HAP-1 (cell line): Measurements from ENCODE around the gene AKR1B15.
"Not testable (repeated sequence)": the region's sequence is repeated elsewhere in the genome, so short reads cannot be mapped to it uniquely, and the experiment has no call there.

Experiments used
- DNase-seq, 2 experiments: peaks; one replicate each; pipeline ENCODE4 v3.0.0-alpha.2; 2016 to 2020; ENCODE audit warnings: low spot score in 2 of 2
- H3K27me3 ChIP-seq: fragments of 250-450 bp; sonication (Bioruptor Pico); 2 replicates; pipeline ENCODE4 v1.5.1; 2020; ENCODE audit warnings: low read depth, mild to moderate bottlenecking, moderate library complexity
- H3K36me3 ChIP-seq: fragments of 250-450 bp; sonication (Bioruptor Pico); replicated peaks from 2 replicates; pipeline ENCODE4 v1.5.1; 2020; ENCODE audit warnings: mild to moderate bottlenecking
- H3K4me1 ChIP-seq: fragments of 250-450 bp; sonication (Bioruptor Pico); 2 replicates; pipeline ENCODE4 v1.5.1; 2020; ENCODE audit warnings: mild to moderate bottlenecking
- H3K4me3 ChIP-seq: fragments of 250-450 bp; sonication (Bioruptor Pico); 2 replicates; pipeline ENCODE4 v1.5.1; 2020; ENCODE audit warnings: mild to moderate bottlenecking, moderate library complexity
- H3K9me3 ChIP-seq: fragments of 250-450 bp; sonication (Bioruptor Pico); 2 replicates; pipeline ENCODE4 v1.5.1; 2020; ENCODE audit warnings: mild to moderate bottlenecking, moderate library complexity
- in situ Hi-C: fragments of 300-500 bp; cut with MboI; formaldehyde crosslinking; loops from 3 replicates; pipeline ENCODE4 v1.14.3; 2020; ENCODE audit warnings: low sequenced_read_pairs, inconsistent platforms, mixed read lengths

AKR1B15 gene

DNA sequence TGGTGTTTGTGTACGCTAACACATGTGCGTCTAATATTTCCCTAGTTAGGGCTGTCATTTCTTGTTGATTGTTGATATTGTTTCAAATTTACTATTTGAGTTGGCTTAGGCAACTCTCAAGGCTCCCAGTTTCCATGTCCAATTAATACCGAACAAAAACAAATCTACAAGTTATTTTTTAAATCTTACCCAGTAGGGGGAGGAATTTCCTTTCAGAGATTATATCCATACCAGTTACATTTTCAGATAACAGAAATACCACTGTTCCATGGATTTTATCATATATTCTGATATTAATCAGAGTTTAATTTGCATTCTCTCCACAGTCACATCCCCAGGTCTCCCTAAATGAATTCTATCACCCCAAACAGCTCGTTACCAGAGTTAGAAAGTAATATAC, 28.8 kb upstream of the AKR1B15 start:
- H3K4me1 ChIP-seq = no peaks in the 10 kb centered on the region
- H3K36me3 ChIP-seq = no peaks in the 10 kb centered on the region
- H3K9me3 ChIP-seq = no peaks in the 10 kb centered on the region
- peaks cover 10% of the 10 kb centered on the region for H3K27me3 ChIP-seq
- DNase-seq = no peak
- in situ Hi-C loops = no loop called here
- no peak overlapping the region for H3K4me3 ChIP-seq

DNA sequence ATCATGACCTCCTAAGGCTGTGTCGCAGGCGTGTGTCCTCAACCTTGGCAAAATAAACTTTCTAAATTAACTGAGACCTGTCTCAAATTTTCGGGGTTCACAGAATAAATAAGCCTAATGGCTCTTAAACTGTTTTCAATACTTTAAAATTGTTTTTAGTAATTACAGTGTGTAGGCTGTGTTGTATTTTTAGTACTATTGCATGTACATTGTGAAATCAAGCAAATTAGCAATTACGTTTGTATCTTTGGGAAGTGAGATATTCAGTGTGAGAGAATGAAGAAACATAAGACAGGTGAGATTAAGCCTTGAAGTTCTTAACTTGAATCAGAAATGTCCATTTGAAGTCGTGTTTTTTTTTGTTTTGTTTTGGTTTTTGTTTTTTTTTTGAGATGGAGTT, 26.3 kb upstream of the AKR1B15 start:
- Histone ChIP-seq H3K9me3 (no peaks in the 10 kb centered on the region), H3K4me3 (no peak overlapping the region), H3K36me3 (no peaks in the 10 kb centered on the region), H3K4me1 (no peaks in the 10 kb centered on the region), H3K27me3 (peaks cover 23% of the 10 kb centered on the region)
- no peak for DNase-seq
- in situ Hi-C loops = no loop called here

DNA sequence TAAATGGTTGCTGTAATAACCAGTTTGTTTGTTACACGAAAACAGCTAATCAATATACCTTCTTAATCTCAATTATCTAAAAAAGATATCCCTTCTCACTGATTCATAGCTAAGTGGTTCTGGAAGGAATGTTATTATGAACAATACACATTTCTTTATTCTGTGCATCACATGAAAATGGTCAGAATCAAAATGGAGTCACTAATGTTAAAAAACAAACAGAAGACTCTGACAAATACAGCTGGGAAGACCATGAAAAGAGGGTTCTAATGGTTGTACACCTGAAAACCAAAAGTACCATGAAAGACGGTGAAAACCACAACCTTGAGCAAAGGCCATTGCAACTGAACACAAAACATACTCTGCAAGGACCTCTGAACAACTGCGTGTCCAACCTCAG, 23.5 kb upstream of the AKR1B15 start:
- DNase-seq, in situ Hi-C loops, H3K4me1 ChIP-seq: not testable (repeated sequence)

DNA sequence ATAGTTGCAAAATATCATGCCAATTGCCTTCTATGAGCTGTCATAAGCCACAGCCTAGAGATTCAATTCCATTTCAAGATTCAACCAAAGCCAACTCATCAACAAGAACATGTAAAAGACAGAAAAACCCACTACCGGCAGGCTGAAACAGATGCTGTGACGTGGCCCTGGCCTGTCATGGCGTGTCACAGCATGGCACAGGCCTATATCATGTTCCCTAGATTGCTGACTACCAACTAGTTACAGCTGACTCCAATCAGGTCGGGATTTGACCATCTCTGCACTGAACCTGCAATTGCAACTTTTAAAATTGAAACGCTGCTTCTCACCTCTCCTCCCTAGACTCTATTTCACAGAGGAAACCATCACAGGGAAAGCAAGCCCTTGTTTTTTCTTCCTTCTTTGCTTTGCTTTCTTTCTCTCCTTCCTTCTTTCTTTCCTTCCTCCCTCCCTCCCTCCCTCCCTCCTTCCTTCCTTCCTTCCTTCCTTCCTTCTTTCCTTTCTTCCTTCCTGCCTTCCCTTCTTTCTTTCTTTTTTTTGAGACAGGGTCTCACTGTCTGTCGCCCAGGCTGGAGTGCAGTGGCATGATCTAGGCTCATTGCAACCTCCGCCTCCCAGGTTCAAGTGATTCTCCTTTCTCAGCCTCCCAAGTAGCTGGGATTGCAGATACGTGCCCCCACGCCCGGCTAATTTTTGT, 22.2 kb upstream of the AKR1B15 start:
- H3K9me3 ChIP-seq, DNase-seq, H3K36me3 ChIP-seq, H3K4me1 ChIP-seq, in situ Hi-C loops, H3K4me3 ChIP-seq: not testable (repeated sequence)
- peaks cover 37% of the 10 kb centered on the region for H3K27me3 ChIP-seq

More for the DNA sequence above, 23.5 kb upstream of the AKR1B15 start:
- H3K36me3 ChIP-seq, H3K4me3 ChIP-seq, H3K9me3 ChIP-seq: not testable (repeated sequence)
- H3K27me3 ChIP-seq = peaks cover 35% of the 10 kb centered on the region

DNA sequence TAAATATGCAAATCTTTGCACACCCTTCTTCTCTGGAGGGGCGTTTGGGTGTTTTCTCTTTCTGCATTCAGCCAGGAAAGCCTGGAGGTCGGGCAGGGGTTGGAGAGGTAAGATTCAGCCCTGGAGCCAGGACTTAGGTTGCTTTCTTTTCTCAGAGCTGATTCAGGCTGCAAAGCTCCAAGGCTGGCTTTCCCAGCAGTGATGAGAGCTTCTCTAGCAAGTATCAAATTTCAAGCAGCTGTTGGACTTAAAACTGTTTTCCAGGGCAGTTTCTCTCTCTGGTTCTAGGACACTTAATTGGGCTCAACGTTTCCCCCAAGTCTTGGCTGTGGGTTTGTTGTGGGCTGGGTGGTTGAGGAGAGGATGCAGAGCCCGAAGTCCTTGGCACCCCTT, 20.9 kb upstream of the AKR1B15 start:
- no peak for DNase-seq
- peaks cover 37% of the 10 kb centered on the region for H3K27me3 ChIP-seq
- no peak overlapping the region for H3K4me3 ChIP-seq
- no peaks in the 10 kb centered on the region for H3K36me3 ChIP-seq
- no peaks in the 10 kb centered on the region for H3K9me3 ChIP-seq
- H3K4me1 ChIP-seq = no peaks in the 10 kb centered on the region
- in situ Hi-C loops = no loop called here

DNA sequence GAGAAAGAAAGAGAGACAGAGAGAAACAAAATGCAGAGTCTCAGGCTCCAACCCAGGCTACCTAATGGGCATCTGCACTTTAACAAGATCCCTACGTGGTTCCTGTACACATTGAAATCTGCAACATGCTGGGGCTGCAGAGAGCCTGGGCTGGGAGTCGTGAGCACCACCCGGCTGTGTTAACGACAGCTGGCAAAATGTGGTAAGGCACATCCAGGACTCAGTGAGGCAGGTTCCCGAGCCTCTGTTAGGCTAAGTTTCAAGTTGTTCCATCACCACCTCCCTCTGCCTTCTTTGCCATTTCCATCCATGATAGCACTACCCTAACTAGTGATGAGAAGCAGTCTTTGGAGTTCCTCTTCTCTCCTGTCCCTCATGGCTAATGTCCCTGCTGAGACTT, 20.2 kb upstream of the AKR1B15 start:
- no peaks in the 10 kb centered on the region for H3K9me3 ChIP-seq
- no peaks in the 10 kb centered on the region for H3K36me3 ChIP-seq
- H3K4me3 ChIP-seq = no peak overlapping the region
- H3K27me3 ChIP-seq = peaks cover 32% of the 10 kb centered on the region
- H3K4me1 ChIP-seq = no peaks in the 10 kb centered on the region
- DNase-seq = no peak
- in situ Hi-C loops = no loop called here

DNA sequence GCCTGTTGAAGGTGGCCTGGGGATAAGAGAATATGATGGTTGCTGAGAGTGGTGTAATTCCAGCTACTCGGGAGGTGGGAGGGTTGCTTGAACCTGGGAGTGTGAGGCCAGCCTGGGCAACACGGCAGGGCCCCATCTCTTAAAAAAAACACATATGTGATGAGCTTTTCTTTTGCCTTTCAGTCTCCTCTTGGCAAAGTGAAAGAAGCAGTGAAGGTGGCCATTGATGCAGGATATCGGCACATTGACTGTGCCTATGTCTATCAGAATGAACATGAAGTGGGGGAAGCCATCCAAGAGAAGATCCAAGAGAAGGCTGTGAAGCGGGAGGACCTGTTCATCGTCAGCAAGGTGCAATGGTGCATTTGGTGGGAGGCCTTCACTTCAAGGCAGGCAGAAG, 18.4 kb upstream of the AKR1B15 start:
- DNase-seq = no peak
- no peaks in the 10 kb centered on the region for H3K4me1 ChIP-seq
- H3K4me3 ChIP-seq = no peak overlapping the region
- in situ Hi-C loops = no loop called here
- H3K9me3 ChIP-seq = no peaks in the 10 kb centered on the region
- H3K27me3 ChIP-seq = peaks cover 27% of the 10 kb centered on the region
- no peaks in the 10 kb centered on the region for H3K36me3 ChIP-seq

DNA sequence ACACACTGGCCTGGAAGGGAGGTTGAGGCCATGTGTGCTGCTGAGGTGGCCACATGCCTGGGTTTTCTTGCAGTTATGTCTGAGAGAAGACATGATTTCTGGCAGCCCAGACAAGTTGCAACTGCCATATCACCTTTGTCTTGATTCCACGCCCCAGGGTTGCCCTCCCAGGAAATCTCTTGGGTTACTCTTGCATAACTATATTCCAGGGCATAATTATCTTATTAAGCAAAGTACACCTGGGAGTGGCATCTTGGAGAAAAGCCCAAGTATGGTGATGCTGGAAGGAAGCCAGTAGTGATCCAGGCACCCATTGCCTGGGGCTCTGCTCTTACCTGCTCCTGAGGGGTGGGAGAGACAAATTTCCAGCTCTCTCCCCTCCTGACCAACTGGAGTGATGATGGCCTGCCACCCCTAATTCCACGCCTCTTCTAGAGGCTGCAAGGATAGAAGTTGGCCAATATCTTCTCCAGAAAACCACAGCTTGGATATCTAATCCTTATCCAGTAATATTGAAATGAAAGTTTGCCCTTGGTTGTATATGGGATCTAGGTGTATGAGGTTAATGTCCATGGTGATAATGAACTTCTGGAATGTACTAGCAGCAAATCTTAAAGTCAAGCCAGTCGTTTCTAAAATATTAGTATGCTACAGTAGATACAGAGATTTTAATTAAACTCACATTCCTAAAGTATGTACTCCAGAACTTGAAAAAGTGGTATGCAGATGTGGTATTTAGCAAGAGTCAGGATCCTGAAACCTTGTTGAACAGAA, 16.5 kb upstream of the AKR1B15 start:
- in situ Hi-C loops = no loop called here
- Histone ChIP-seq H3K9me3 (no peaks in the 10 kb centered on the region), H3K4me3 (no peak overlapping the region), H3K36me3 (no peaks in the 10 kb centered on the region), H3K4me1 (no peaks in the 10 kb centered on the region), H3K27me3 (peaks cover 16% of the 10 kb centered on the region)
- no peak for DNase-seq

DNA sequence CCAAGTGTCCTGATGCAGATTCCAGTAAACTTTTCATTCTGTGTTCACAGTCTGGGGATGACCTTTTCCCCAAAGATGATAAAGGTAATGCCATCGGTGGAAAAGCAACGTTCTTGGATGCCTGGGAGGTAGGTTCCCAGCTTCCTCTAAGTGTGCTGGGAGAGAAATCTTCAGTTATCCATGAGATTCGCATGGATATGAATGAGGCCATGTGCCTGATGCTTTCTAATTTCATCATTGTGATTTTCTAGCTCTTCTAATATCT, 16.0 kb upstream of the AKR1B15 start:
- H3K4me3 ChIP-seq = no peak overlapping the region
- H3K36me3 ChIP-seq = no peaks in the 10 kb centered on the region
- DNase-seq = no peak
- H3K4me1 ChIP-seq = no peaks in the 10 kb centered on the region
- in situ Hi-C loops = no loop called here
- H3K27me3 ChIP-seq = peaks cover 11% of the 10 kb centered on the region
- H3K9me3 ChIP-seq = no peaks in the 10 kb centered on the region

DNA sequence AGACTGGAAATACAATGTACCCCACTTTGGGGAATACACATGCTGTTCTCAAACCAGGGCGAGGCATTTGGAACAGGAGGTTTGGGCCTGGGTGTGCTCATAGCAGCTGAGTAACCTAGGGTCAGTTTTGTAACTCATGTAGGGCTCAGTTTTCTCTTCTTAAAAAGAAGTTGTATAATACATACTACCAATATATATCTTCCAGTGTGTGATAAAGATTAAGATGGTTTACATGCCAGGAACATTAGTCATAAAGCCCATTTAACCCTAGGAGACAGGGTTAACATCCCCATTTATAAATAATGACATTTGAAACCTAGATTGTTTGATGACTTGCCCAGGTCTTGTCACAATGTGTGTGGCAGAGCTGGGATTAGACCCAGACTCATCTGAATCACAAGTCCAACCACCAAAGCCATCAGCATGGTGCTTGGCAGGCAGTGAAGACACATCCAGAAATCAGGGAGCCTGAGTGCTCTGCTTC, 15.6 kb upstream of the AKR1B15 start:
- in situ Hi-C loops = no loop called here
- Histone ChIP-seq H3K27me3 (peaks cover 9% of the 10 kb centered on the region), H3K36me3 (no peaks in the 10 kb centered on the region), H3K4me1 (no peaks in the 10 kb centered on the region), H3K4me3 (no peak overlapping the region), H3K9me3 (no peaks in the 10 kb centered on the region)
- no peak for DNase-seq

DNA sequence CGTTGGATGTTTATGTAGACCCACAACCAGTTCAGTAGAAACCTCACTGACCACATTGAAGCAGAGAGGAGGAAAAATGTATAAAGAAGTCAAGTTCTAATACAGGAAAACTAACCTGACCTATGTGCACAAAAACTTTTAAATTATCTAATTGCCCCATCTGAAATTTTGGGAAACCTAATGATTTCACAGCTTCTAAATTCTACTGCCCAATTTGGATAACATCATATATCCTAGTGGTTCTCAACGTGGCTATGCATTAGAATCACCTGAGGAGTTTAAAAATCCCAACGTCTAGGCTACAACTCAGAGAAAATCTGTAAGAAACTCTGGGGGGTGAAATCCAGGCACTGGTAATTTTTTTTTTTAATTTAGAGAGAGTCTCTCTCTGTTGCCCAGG, 14.3 kb upstream of the AKR1B15 start:
- Histone ChIP-seq H3K27me3 (peaks cover 6% of the 10 kb centered on the region; the same call in 1 of the 2 replicates), H3K4me1 (no peaks in the 10 kb centered on the region), H3K4me3 (no peak overlapping the region), H3K36me3 (no peaks in the 10 kb centered on the region), H3K9me3 (no peaks in the 10 kb centered on the region)
- in situ Hi-C loops = no loop called here
- no peak for DNase-seq

DNA sequence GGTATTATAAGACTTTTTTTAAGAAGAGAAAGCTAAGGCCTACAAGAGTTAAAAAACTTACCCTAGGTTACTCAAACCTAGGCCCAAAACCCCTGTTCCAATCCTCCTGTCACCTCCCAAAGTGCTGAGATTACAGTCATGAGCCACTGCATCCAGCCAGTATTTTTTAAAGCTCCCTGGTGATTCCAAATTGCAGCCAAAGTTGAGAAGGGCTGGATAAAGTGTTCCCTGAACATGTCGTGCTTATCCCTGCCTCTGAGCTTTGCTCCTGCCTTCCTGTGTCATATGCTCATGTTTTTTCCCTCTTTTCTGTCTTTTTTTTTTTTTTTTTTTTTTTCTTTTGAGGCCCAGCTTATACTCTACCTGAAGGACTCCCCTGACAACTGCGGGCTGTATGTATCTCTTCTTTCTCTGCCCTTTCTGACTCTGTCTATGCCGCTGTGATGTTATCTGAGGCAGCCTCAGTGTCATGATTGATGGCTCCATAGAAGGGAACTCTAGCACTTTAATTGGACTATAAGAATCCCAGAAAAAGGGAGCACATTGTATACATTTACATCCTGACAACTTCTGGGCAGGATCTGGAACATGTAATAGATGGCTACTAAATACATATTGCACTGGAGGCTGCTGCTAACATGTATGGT, 13.5 kb upstream of the AKR1B15 start:
- Histone ChIP-seq H3K36me3 (no peaks in the 10 kb centered on the region), H3K9me3 (no peaks in the 10 kb centered on the region), H3K4me1 (no peaks in the 10 kb centered on the region), H3K4me3 (no peak overlapping the region), H3K27me3 (peaks cover 9% of the 10 kb centered on the region; the same call in 1 of the 2 replicates)
- no peak for DNase-seq
- in situ Hi-C loops = no loop called here

DNA sequence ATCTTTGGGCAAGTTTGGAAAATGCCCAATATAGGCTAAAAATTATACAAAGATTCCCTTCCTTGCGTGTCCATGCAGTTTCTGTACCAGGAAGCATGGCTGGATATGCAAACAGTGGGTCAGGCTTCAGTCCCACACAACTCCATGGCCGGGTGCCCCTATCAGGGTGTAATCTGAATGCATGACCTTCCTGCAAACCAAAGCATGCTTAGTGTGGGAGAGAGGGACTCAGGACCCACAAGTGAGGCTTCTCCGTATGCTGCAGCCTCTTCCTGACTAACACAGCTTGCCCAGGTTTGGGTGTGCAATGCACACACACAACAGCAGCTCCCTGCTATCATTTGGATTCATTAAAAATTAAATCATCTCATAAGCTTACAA, 13.0 kb upstream of the AKR1B15 start:
- Histone ChIP-seq H3K27me3 (peaks cover 9% of the 10 kb centered on the region; the same call in 1 of the 2 replicates), H3K4me3 (no peak overlapping the region), H3K9me3 (no peaks in the 10 kb centered on the region), H3K36me3 (no peaks in the 10 kb centered on the region), H3K4me1 (no peaks in the 10 kb centered on the region)
- in situ Hi-C loops = no loop called here
- no peak for DNase-seq

DNA sequence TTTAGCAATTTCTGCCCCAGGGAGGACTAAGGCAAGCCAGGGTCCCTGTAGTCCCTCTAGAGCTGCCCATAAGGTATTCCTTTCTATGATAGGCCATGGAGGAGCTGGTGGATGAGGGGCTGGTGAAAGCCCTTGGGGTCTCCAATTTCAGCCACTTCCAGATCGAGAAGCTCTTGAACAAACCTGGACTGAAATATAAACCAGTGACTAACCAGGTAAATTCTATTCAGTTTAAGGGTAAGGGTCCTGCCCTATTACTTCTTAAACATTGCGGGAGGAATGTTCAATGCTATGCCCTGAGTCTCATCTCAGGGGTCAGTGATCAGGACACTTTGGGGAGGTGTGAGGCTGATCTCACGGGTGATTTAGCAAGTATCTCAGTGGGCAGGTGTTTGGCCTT, 12.4 kb upstream of the AKR1B15 start:
- DNase-seq, H3K9me3 ChIP-seq, H3K27me3 ChIP-seq, H3K36me3 ChIP-seq, H3K4me1 ChIP-seq, H3K4me3 ChIP-seq, in situ Hi-C loops: not testable (repeated sequence)
